Measurements from ENCODE around the gene MYH14. TPM values are rescaled to one million over a fixed set of nuclear protein-coding genes. Genes with fewer than 3 reads are reported as not detected.

Gene MYH14
- total RNA-seq, 1 donor from 2014 or later = 113 TPM

- Histone ChIP-seq H3K36me3 (peaks cover 4% of the 10 kb centered on the region), H3K4me3 (peak overlapping the region; percentile 55), H3K27me3 (ENCODE audit: low read depth) (no peaks in the 10 kb centered on the region), H3K9me3 (no peaks in the 10 kb centered on the region), H3K4me1 (peaks cover 27% of the 10 kb centered on the region), H3K27ac (peak overlapping the region; percentile 88)
- ATAC-seq (peak; percentile 70 to 80), DNase-seq (peak; percentile 84)
- intact Hi-C loops (cut with DNase I) = no loop called here
- TF ChIP-seq CTCF (IDR thresholded peaks at IDR 0.05) = peak; percentile 84
Measured at GRCh38 chr19:50357178-50358100, 154.0 kb downstream of the MYH14 start.

DNA sequence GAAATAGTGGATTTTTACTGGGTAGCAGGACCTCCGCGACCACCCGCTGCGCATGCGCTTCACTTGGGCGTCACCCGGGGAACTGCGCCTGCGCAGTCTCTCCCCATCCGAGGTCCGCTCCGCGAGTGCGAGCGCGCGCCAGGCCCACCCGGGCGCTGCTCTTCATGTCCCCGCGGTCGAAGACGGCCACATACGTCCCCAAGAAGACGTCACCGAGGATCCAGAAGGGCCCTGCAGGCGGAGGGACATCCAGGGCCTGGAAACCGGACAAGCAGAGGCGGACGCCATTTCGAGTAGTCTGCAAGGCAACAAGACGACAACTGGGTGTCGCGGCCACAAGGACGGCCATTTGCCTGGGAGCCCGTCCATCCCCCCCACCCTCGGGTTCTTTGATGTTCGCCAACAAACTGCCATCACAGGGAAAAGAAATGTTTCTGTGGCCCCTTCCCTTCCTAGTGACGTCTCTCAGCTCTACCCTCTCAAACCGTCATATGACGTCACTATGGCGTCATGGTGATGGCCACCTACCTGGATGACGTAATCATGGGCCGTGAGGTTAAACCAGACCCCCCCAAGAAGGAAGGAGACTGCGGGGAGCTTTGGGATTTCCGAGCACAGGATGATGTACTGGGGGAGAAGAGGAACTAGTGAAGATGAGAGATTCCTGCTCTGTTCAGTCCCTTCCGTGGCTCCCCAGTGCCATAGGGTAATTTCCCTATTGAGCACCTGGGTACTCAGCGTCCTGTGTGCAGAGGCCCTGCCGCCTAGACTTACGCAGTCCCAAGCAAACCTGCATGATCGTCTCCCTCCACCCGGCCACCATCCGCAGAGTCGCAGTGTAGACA is 155.3 kb downstream of the MYH14 start:
- H3K4me1 ChIP-seq = peaks cover 27% of the 10 kb centered on the region
- H3K9me3 ChIP-seq = no peaks in the 10 kb centered on the region
- peak overlapping the region; percentile 55 for H3K4me3 ChIP-seq
- H3K27me3 ChIP-seq (ENCODE audit: low read depth) = no peaks in the 10 kb centered on the region
- H3K36me3 ChIP-seq = peaks cover 4% of the 10 kb centered on the region
- TF ChIP-seq CTCF (IDR thresholded peaks at IDR 0.05) = no peak
- peak; percentile 73 for DNase-seq
- peak overlapping the region; percentile 88 for H3K27ac ChIP-seq
- intact Hi-C loops (cut with DNase I) = no loop called here
- peak; percentile 20 to 27 for ATAC-seq

DNA sequence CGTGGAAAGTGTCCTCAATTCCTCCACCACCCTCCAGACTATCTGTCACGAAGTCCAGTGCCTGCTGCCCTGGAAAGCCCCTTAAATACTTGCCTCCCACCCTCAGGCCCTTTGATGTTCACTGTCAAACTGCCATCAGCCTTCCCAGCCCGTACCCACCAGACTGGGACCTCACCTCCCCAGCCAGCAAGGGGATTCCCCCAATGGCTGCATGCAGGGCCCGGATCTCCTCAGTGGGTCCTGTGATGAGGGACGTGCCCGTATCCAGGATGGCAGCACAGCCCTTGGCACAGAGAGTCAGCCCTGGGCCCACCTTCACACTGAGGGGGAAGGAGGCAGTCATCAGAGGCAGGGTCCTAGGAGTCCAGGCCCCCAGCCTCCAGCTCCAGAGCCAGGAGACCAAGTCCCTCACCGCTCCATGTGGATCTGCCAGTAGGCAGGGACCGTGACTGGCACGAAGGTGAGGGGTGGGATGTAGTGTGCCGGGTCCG is 156.0 kb downstream of the MYH14 start:
- H3K27me3 ChIP-seq (ENCODE audit: low read depth) = no peaks in the 10 kb centered on the region
- intact Hi-C loops (cut with DNase I) = no loop called here
- DNase-seq = no peak
- peaks cover 27% of the 10 kb centered on the region for H3K4me1 ChIP-seq
- ATAC-seq = no peak
- peaks cover 4% of the 10 kb centered on the region for H3K36me3 ChIP-seq
- no peak for TF ChIP-seq CTCF (IDR thresholded peaks at IDR 0.05)
- H3K9me3 ChIP-seq = no peaks in the 10 kb centered on the region
- no peak overlapping the region for H3K4me3 ChIP-seq
- no peak overlapping the region for H3K27ac ChIP-seq

Other genes starting within 250 kb of the MYH14 start
- gene SIGLEC11, start 242.4 kb upstream of the MYH14 start, total RNA-seq = 7.7 TPM
- 47.1 TPM for gene VRK3, start 178.2 kb upstream of the MYH14 start, total RNA-seq
- gene ZNF473, start 177.6 kb upstream of the MYH14 start, total RNA-seq = 6.8 TPM
- gene IZUMO2, start 40.3 kb upstream of the MYH14 start, total RNA-seq = not detected
- gene KCNC3, start 125.8 kb downstream of the MYH14 start, total RNA-seq = 11.1 TPM
- gene NAPSA, start 162.0 kb downstream of the MYH14 start, total RNA-seq = 1,633 TPM
- gene NR1H2, start 172.8 kb downstream of the MYH14 start, total RNA-seq = 100 TPM
- gene POLD1, start 180.7 kb downstream of the MYH14 start, total RNA-seq = 35.1 TPM
- gene SPIB, start 215.3 kb downstream of the MYH14 start, total RNA-seq = 0.12 TPM
- gene MYBPC2, start 229.3 kb downstream of the MYH14 start, total RNA-seq = not detected

Measured in lower lobe of right lung (tissue), 2 donors.